ENCODE measurements around the gene DMD.

Gene DMD

GRCh38 chrX:31464306-31464915 is 1746.9 kb downstream of the DMD start:
- H3K9me3 ChIP-seq (replicated peaks; ENCODE audit: insufficient read depth, low read length), result no peaks in the 10 kb centered on the region
- H3K9ac ChIP-seq (ENCODE audit: low read length), result no peak overlapping the region
- H3K4me1 ChIP-seq (ENCODE audit: low read length), result no peaks in the 10 kb centered on the region
- no peak overlapping the region for H2AFZ ChIP-seq (ENCODE audit: low read length)
- no peak overlapping the region for H3K4me3 ChIP-seq (ENCODE audit: low read length)
- no peak for DNase-seq
- no peaks in the 10 kb centered on the region for H3F3A ChIP-seq (ENCODE audit: insufficient read depth, low read length)
- H3K27ac ChIP-seq (ENCODE audit: low read length), result no peak overlapping the region
- no peaks in the 10 kb centered on the region for H3K36me3 ChIP-seq (replicated peaks; ENCODE audit: insufficient read depth, low read length)
- no peaks in the 10 kb centered on the region for H3K27me3 ChIP-seq (replicated peaks; ENCODE audit: insufficient read depth, low read length)
- H3K79me2 ChIP-seq (ENCODE audit: low read length), result no peaks in the 10 kb centered on the region
- H3K9me2 ChIP-seq (replicated peaks; ENCODE audit: insufficient read depth, low read length), result no peaks in the 10 kb centered on the region
- H4K20me1 ChIP-seq (ENCODE audit: insufficient read depth, low read length), result no peaks in the 10 kb centered on the region
- TF ChIP-seq EZH2 (optimal IDR thresholded peaks at IDR 0.05; ENCODE audit: low read depth, low read length) (no peak), CTCF (IDR thresholded peaks at IDR 0.05; ENCODE audit: low read length) (no peak), EZH2phosphoT487 (IDR thresholded peaks at IDR 0.05; ENCODE audit: low read length) (no peak)
- no peak overlapping the region for H3K4me2 ChIP-seq (ENCODE audit: low read depth, low read length)

- no peak for DNase-seq
- TF ChIP-seq EZH2 (optimal IDR thresholded peaks at IDR 0.05; ENCODE audit: low read depth, low read length) (no peak), CTCF (IDR thresholded peaks at IDR 0.05; ENCODE audit: low read length) (no peak), EZH2phosphoT487 (IDR thresholded peaks at IDR 0.05; ENCODE audit: low read length) (no peak)
- Histone ChIP-seq H3K4me3 (ENCODE audit: low read length) (no peak overlapping the region), H3K9me2 (replicated peaks; ENCODE audit: insufficient read depth, low read length) (no peaks in the 10 kb centered on the region), H3F3A (ENCODE audit: insufficient read depth, low read length) (no peaks in the 10 kb centered on the region), H4K20me1 (ENCODE audit: insufficient read depth, low read length) (no peaks in the 10 kb centered on the region), H3K4me2 (ENCODE audit: low read depth, low read length) (no peak overlapping the region), H3K36me3 (replicated peaks; ENCODE audit: insufficient read depth, low read length) (no peaks in the 10 kb centered on the region), H3K9ac (ENCODE audit: low read length) (no peak overlapping the region), H3K9me3 (replicated peaks; ENCODE audit: insufficient read depth, low read length) (no peaks in the 10 kb centered on the region), H3K79me2 (ENCODE audit: low read length) (no peaks in the 10 kb centered on the region), H3K4me1 (ENCODE audit: low read length) (no peaks in the 10 kb centered on the region), H3K27ac (ENCODE audit: low read length) (no peak overlapping the region), H2AFZ (ENCODE audit: low read length) (no peak overlapping the region), H3K27me3 (replicated peaks; ENCODE audit: insufficient read depth, low read length) (no peaks in the 10 kb centered on the region)
Measured at GRCh38 chrX:31461266-31461665, 1750.1 kb downstream of the DMD start.

- Histone ChIP-seq H3K9me3 (replicated peaks; ENCODE audit: insufficient read depth, low read length) (no peaks in the 10 kb centered on the region), H2AFZ (ENCODE audit: low read length) (no peak overlapping the region), H3K4me1 (ENCODE audit: low read length) (no peaks in the 10 kb centered on the region), H3K9ac (ENCODE audit: low read length) (no peak overlapping the region), H4K20me1 (ENCODE audit: insufficient read depth, low read length) (no peaks in the 10 kb centered on the region), H3K4me2 (ENCODE audit: low read depth, low read length) (no peak overlapping the region), H3F3A (ENCODE audit: insufficient read depth, low read length) (no peaks in the 10 kb centered on the region), H3K27me3 (replicated peaks; ENCODE audit: insufficient read depth, low read length) (no peaks in the 10 kb centered on the region), H3K4me3 (ENCODE audit: low read length) (no peak overlapping the region), H3K79me2 (ENCODE audit: low read length) (no peaks in the 10 kb centered on the region), H3K36me3 (replicated peaks; ENCODE audit: insufficient read depth, low read length) (no peaks in the 10 kb centered on the region), H3K27ac (ENCODE audit: low read length) (no peak overlapping the region), H3K9me2 (replicated peaks; ENCODE audit: insufficient read depth, low read length) (no peaks in the 10 kb centered on the region)
- TF ChIP-seq CTCF (IDR thresholded peaks at IDR 0.05; ENCODE audit: low read length) (no peak), EZH2phosphoT487 (IDR thresholded peaks at IDR 0.05; ENCODE audit: low read length) (no peak), EZH2 (optimal IDR thresholded peaks at IDR 0.05; ENCODE audit: low read depth, low read length) (no peak)
- no peak for DNase-seq
Measured at GRCh38 chrX:31459361-31459760, 1752.0 kb downstream of the DMD start.

All from MM.1S (cell line).